Memory B cell (primary cell): ENCODE data around the gene SRBD1.

Experiments
- ATAC-seq: fragments of 150-1000 bp; cut with Tn5 transposase; 2 replicates; pipeline ENCODE4 v1.10.0; 2021; ENCODE audit warnings: low read depth, mild to moderate bottlenecking, moderate library complexity
- DNase-seq, 2 donors: peaks; one replicate each; pipeline ENCODE4 v3.0.0; 2022; ENCODE audit warnings: low spot score in 2 of 2
- H3K27ac Mint-ChIP-seq: one replicate; pipeline ENCODE4 v1.8.0; 2022; ENCODE audit warnings: mild to moderate bottlenecking, moderate library complexity, mixed read lengths
- H3K27me3 Mint-ChIP-seq: one replicate; pipeline ENCODE4 v1.8.0; 2022; ENCODE audit warnings: mixed read lengths
- H3K36me3 Mint-ChIP-seq: one replicate; pipeline ENCODE4 v1.8.0; 2022; ENCODE audit warnings: mild to moderate bottlenecking, mixed read lengths
- H3K4me1 Mint-ChIP-seq: one replicate; pipeline ENCODE4 v1.8.0; 2022; ENCODE audit warnings: mixed read lengths
- H3K4me3 Mint-ChIP-seq: one replicate; pipeline ENCODE4 v1.8.0; 2022; ENCODE audit warnings: mild to moderate bottlenecking, moderate library complexity, mixed read lengths
- H3K9me3 Mint-ChIP-seq: one replicate; pipeline ENCODE4 v1.8.0; 2022; ENCODE audit warnings: mixed read lengths

SRBD1 gene

GRCh38 chr2:45647356-45647755 is 36.3 kb upstream of the SRBD1 start:
- Mint-ChIP-seq H3K27ac (no peak overlapping the region), H3K36me3 (no peaks in the 10 kb centered on the region), H3K9me3 (no peaks in the 10 kb centered on the region), H3K27me3 (no peaks in the 10 kb centered on the region), H3K4me3 (no peak overlapping the region), H3K4me1 (peaks cover 15% of the 10 kb centered on the region)
- ATAC-seq = no peak
- DNase-seq = no peak

DNA sequence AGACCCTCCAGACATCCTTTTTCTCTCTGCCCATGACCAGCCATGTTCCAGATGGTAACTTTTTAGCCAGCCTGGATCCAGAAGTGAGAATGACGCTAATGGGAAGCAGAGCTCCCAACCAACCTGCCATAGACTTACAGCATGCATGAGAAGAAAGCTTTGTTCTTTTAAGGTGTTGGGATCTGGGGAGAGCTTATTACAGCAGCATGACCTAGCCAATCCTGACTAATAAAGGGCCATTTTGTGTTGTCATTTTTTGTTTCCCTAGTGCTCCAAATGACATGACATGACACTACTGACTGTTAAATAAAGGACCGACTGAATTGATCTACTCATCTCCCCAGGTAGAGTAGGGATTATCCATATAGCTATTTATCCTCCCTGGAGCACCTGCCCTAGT is 35.2 kb upstream of the SRBD1 start:
- no peak for DNase-seq
- Mint-ChIP-seq H3K4me1 (peaks cover 11% of the 10 kb centered on the region), H3K4me3 (no peak overlapping the region), H3K27me3 (peaks cover 7% of the 10 kb centered on the region), H3K36me3 (no peaks in the 10 kb centered on the region), H3K27ac (no peak overlapping the region), H3K9me3 (no peaks in the 10 kb centered on the region)
- ATAC-seq = no peak

DNA sequence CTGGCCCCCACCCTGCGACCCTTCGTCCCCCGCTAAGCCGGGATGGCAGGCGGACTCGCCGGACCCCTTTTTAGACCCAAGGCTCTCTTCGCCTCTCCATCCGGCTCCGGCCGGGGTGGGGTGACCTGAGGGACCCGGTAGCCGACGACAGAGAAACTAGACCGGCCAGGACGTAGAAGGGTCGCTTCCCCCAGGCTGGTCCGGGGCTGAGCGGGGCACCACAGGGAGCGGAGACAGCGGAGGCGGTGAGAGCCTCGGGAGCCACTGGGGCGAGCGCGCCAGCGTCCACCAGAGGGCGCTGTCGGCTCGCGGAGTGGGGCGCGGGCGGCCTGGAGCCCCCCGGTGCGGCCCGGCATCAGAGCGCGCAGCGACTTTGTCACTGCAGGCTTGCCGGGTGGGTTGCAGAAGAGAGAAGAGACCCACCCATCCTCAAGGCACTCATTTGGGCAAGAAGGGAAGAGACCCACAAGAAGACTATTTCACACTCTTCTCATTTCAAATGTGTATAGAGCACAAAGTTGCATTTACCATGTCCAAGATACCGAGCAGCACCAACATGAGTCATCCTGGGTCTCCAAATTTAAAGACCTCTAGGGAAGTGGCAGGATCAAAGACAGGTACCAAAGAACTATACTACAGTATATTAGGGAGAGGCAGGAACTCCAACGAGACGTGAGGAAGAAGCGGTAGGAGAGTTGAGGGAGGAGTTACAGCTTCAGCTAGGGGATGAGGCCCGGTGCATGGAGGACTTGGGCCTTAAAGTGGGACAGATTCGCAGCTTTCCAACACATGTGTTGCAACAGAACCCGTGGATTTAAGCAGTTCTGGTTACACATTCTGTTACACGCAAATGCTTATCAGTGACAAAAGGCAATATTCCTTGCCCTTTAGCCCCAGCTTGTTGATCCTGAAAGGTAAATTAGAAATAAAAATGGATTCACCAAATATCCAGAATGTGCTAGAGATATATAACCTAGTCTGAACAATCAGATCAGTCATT is 32.8 kb upstream of the SRBD1 start:
- H3K36me3 Mint-ChIP-seq = no peaks in the 10 kb centered on the region
- ATAC-seq (peak; percentile 99), DNase-seq (peak; percentile 80 to 88)
- H3K27ac Mint-ChIP-seq = peak overlapping the region; percentile 48
- H3K4me1 Mint-ChIP-seq = peaks cover 9% of the 10 kb centered on the region
- H3K27me3 Mint-ChIP-seq = peaks cover 7% of the 10 kb centered on the region
- H3K9me3 Mint-ChIP-seq = no peaks in the 10 kb centered on the region
- peak overlapping the region; percentile 73 for H3K4me3 Mint-ChIP-seq

- Mint-ChIP-seq H3K9me3 (no peaks in the 10 kb centered on the region), H3K36me3 (no peaks in the 10 kb centered on the region), H3K4me1 (peaks cover 9% of the 10 kb centered on the region), H3K27me3 (peaks cover 7% of the 10 kb centered on the region), H3K4me3 (peak overlapping the region; percentile 73), H3K27ac (peak overlapping the region; percentile 48)
- DNase-seq (no peak), ATAC-seq (peak; percentile 9)
Measured at GRCh38 chr2:45643095-45643494, 32.0 kb upstream of the SRBD1 start.

GRCh38 chr2:45640576-45640975 is 29.5 kb upstream of the SRBD1 start:
- no peak overlapping the region for H3K27ac Mint-ChIP-seq
- peaks cover 4% of the 10 kb centered on the region for H3K4me1 Mint-ChIP-seq
- no peaks in the 10 kb centered on the region for H3K9me3 Mint-ChIP-seq
- no peak for DNase-seq
- peaks cover 13% of the 10 kb centered on the region for H3K27me3 Mint-ChIP-seq
- no peak overlapping the region for H3K4me3 Mint-ChIP-seq
- ATAC-seq = no peak
- H3K36me3 Mint-ChIP-seq = no peaks in the 10 kb centered on the region

GRCh38 chr2:45637440-45637839 is 26.4 kb upstream of the SRBD1 start:
- ATAC-seq (no peak), DNase-seq (no peak)
- Mint-ChIP-seq H3K4me1 (no peaks in the 10 kb centered on the region), H3K4me3 (no peak overlapping the region), H3K9me3 (no peaks in the 10 kb centered on the region), H3K27ac (no peak overlapping the region), H3K27me3 (peaks cover 14% of the 10 kb centered on the region), H3K36me3 (no peaks in the 10 kb centered on the region)

GRCh38 chr2:45636008-45636407 is 24.9 kb upstream of the SRBD1 start:
- H3K27ac Mint-ChIP-seq = no peak overlapping the region
- peaks cover 14% of the 10 kb centered on the region for H3K27me3 Mint-ChIP-seq
- no peaks in the 10 kb centered on the region for H3K36me3 Mint-ChIP-seq
- no peaks in the 10 kb centered on the region for H3K9me3 Mint-ChIP-seq
- no peak overlapping the region for H3K4me3 Mint-ChIP-seq
- no peaks in the 10 kb centered on the region for H3K4me1 Mint-ChIP-seq
- DNase-seq = no peak
- ATAC-seq = no peak

DNA sequence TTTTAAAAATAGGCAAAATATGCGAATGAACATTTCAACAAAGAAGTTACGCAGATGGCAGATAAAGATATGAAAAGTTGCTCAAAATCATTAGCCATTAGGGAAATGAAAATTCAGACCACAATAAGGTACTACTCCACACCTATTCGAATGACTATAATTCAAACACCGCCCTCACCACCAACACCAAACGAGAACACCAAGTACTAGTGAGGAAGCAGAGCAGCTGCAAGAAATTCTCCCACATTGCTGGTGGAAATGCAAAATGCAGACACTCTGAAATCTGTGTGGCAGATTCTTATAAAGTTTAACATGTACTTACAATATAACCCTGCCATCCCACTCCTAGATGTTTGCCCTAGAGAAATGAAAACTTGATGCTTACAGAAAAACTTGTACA is 23.2 kb upstream of the SRBD1 start:
- Mint-ChIP-seq H3K36me3 (no peaks in the 10 kb centered on the region), H3K27ac (no peak overlapping the region), H3K9me3 (no peaks in the 10 kb centered on the region), H3K27me3 (peaks cover 14% of the 10 kb centered on the region), H3K4me1 (no peaks in the 10 kb centered on the region), H3K4me3 (no peak overlapping the region)
- no peak for DNase-seq
- ATAC-seq = no peak

- DNase-seq (no peak), ATAC-seq (no peak)
- H3K27ac Mint-ChIP-seq = no peak overlapping the region
- H3K27me3 Mint-ChIP-seq = peaks cover 11% of the 10 kb centered on the region
- no peak overlapping the region for H3K4me3 Mint-ChIP-seq
- no peaks in the 10 kb centered on the region for H3K4me1 Mint-ChIP-seq
- no peaks in the 10 kb centered on the region for H3K36me3 Mint-ChIP-seq
- H3K9me3 Mint-ChIP-seq = no peaks in the 10 kb centered on the region
Measured at GRCh38 chr2:45631955-45632354, 20.9 kb upstream of the SRBD1 start.

DNA sequence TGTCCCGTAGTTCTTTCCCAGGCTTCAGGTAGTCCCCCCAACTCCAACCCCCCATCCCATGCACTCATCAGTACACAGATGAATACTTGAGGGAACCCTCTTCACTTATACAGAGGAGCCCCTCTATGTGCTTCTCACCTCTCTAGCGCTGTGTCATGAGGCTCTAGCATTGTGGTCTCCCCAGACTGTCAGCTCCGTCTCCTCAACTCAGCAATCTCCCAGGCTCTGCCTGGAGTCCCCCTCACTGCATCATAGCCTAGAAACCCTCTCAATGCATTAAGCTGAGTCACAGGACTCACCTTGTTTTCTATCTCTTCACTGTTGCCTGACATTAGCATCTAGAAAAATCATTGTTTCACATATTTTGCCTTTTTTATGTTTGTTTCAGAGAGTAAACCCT is 20.3 kb upstream of the SRBD1 start:
- H3K9me3 Mint-ChIP-seq = no peaks in the 10 kb centered on the region
- no peak overlapping the region for H3K27ac Mint-ChIP-seq
- no peaks in the 10 kb centered on the region for H3K4me1 Mint-ChIP-seq
- ATAC-seq = no peak
- H3K36me3 Mint-ChIP-seq = no peaks in the 10 kb centered on the region
- H3K4me3 Mint-ChIP-seq = no peak overlapping the region
- H3K27me3 Mint-ChIP-seq = peaks cover 11% of the 10 kb centered on the region
- DNase-seq = no peak

- Mint-ChIP-seq H3K27me3 (peaks cover 12% of the 10 kb centered on the region), H3K36me3 (no peaks in the 10 kb centered on the region), H3K4me3 (no peak overlapping the region), H3K4me1 (no peaks in the 10 kb centered on the region), H3K9me3 (no peaks in the 10 kb centered on the region), H3K27ac (no peak overlapping the region)
- no peak for DNase-seq
- ATAC-seq = no peak
Measured at GRCh38 chr2:45629971-45630370, 18.9 kb upstream of the SRBD1 start.

DNA sequence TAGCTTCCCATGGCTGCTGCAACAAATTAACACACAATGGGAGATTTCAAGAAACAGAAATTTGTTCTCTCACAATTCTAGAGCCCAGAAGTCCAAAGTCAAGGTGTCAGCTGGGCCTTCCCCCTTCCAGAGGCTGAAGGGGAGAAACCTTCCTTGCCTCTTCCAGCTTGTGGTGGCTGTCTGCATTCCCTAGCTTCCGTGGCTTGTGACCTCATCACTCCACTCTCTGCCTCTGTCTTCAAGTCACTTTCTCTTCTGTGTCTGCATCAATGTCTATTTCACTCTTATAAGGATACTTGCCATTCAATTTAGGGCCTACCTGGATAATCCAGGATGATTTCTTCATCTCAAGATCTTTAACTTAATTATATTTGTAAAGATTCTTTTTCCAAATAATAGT is 16.8 kb upstream of the SRBD1 start:
- DNase-seq (no peak), ATAC-seq (no peak)
- Mint-ChIP-seq H3K4me1 (no peaks in the 10 kb centered on the region), H3K36me3 (no peaks in the 10 kb centered on the region), H3K4me3 (no peak overlapping the region), H3K27me3 (peaks cover 15% of the 10 kb centered on the region), H3K27ac (no peak overlapping the region), H3K9me3 (no peaks in the 10 kb centered on the region)

GRCh38 chr2:45626387-45627221 is 15.5 kb upstream of the SRBD1 start:
- ATAC-seq (no peak), DNase-seq (no peak)
- H3K9me3 Mint-ChIP-seq = no peaks in the 10 kb centered on the region
- H3K4me3 Mint-ChIP-seq = no peak overlapping the region
- no peaks in the 10 kb centered on the region for H3K4me1 Mint-ChIP-seq
- no peak overlapping the region for H3K27ac Mint-ChIP-seq
- H3K36me3 Mint-ChIP-seq = no peaks in the 10 kb centered on the region
- H3K27me3 Mint-ChIP-seq = peaks cover 13% of the 10 kb centered on the region

GRCh38 chr2:45625824-45626223 is 14.8 kb upstream of the SRBD1 start:
- H3K27ac Mint-ChIP-seq = no peak overlapping the region
- H3K27me3 Mint-ChIP-seq = peaks cover 8% of the 10 kb centered on the region
- DNase-seq (no peak), ATAC-seq (no peak)
- no peaks in the 10 kb centered on the region for H3K36me3 Mint-ChIP-seq
- no peaks in the 10 kb centered on the region for H3K4me1 Mint-ChIP-seq
- H3K4me3 Mint-ChIP-seq = no peak overlapping the region
- H3K9me3 Mint-ChIP-seq = no peaks in the 10 kb centered on the region
